ENCODE data around the gene TACR2.

DNA sequence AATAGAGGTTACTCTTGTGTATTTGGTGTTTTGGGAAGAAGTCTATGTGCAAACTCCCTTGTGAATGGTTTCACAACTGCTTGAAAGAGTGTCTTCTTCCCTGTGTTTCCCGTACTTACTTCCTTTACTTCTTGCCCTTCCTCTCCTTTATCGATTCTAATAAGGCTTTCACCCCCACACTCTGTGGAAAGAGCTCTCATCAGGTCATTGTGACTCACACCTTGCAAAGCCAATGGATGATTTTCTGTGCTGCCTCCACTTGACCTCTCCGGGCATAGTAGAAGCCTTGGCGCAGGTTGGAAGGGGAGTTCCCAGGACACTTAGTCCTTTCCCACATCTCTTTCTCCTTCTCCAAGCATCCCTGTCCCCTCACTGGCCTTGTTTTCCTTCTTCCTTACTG lies 28.3 kb upstream of the TACR2 start:
- TF ChIP-seq CTCF (conservative IDR thresholded peaks at IDR 0.05 in 1 of 2, IDR thresholded peaks at IDR 0.05 in 1 of 2; ENCODE audit: extremely low read depth in 1 of 2, insufficient read depth in 1 of 2, low read depth in 1 of 2, low read length in 2 of 2): no peak
- TF ChIP-seq EZH2 (IDR thresholded peaks at IDR 0.05; ENCODE audit: borderline replicate concordance, low read length): no peak

Measured in mammary epithelial cell (primary cell).